ENCODE measurements around the gene RGR.

The RGR gene

GRCh38 chr10:84257343-84258020 lies 12.6 kb downstream of the RGR start:
- Histone ChIP-seq H2AFZ (ENCODE audit: low read depth) (no peak overlapping the region), H4K20me1 (ENCODE audit: insufficient read depth) (no peaks in the 10 kb centered on the region), H3K9ac (no peak overlapping the region), H3K4me2 (no peak overlapping the region), H3K27ac (no peak overlapping the region), H3K4me1 (ENCODE audit: low read depth, poor library complexity, severe bottlenecking) (no peaks in the 10 kb centered on the region), H3K4me3 (IDR thresholded peaks at IDR 0.05; ENCODE audit: insufficient read depth, low read depth, low read length) (no peak overlapping the region), H3K36me3 (ENCODE audit: insufficient read depth) (no peaks in the 10 kb centered on the region), H3K79me2 (ENCODE audit: insufficient read depth, low read depth) (no peaks in the 10 kb centered on the region), H3K27me3 (ENCODE audit: insufficient read depth, low read depth) (no peaks in the 10 kb centered on the region)
- TF ChIP-seq CTCF (conservative IDR thresholded peaks at IDR 0.05; ENCODE audit: low read depth, low read length) = no peak

GRCh38 chr10:84258034-84258695 lies 13.3 kb downstream of the RGR start:
- Histone ChIP-seq H3K4me2 (no peak overlapping the region), H4K20me1 (ENCODE audit: insufficient read depth) (no peaks in the 10 kb centered on the region), H3K4me1 (ENCODE audit: low read depth, poor library complexity, severe bottlenecking) (no peaks in the 10 kb centered on the region), H3K9ac (no peak overlapping the region), H3K27ac (no peak overlapping the region), H3K4me3 (IDR thresholded peaks at IDR 0.05; ENCODE audit: insufficient read depth, low read depth, low read length) (no peak overlapping the region), H3K36me3 (ENCODE audit: insufficient read depth) (no peaks in the 10 kb centered on the region), H2AFZ (ENCODE audit: low read depth) (no peak overlapping the region), H3K27me3 (ENCODE audit: insufficient read depth, low read depth) (no peaks in the 10 kb centered on the region), H3K79me2 (ENCODE audit: insufficient read depth, low read depth) (no peaks in the 10 kb centered on the region)
- no peak for TF ChIP-seq CTCF (conservative IDR thresholded peaks at IDR 0.05; ENCODE audit: low read depth, low read length)

GRCh38 chr10:84261236-84261915 lies 16.5 kb downstream of the RGR start:
- H4K20me1 ChIP-seq (ENCODE audit: insufficient read depth) = no peaks in the 10 kb centered on the region
- H3K36me3 ChIP-seq (ENCODE audit: insufficient read depth) = no peaks in the 10 kb centered on the region
- H3K4me3 ChIP-seq (IDR thresholded peaks at IDR 0.05; ENCODE audit: insufficient read depth, low read depth, low read length) = no peak overlapping the region
- H3K27me3 ChIP-seq (ENCODE audit: insufficient read depth, low read depth) = no peaks in the 10 kb centered on the region
- H3K79me2 ChIP-seq (ENCODE audit: insufficient read depth, low read depth) = no peaks in the 10 kb centered on the region
- no peak for TF ChIP-seq CTCF (conservative IDR thresholded peaks at IDR 0.05; ENCODE audit: low read depth, low read length)
- no peak overlapping the region for H3K9ac ChIP-seq
- no peak overlapping the region for H3K4me2 ChIP-seq
- no peak overlapping the region for H2AFZ ChIP-seq (ENCODE audit: low read depth)
- H3K4me1 ChIP-seq (ENCODE audit: low read depth, poor library complexity, severe bottlenecking) = no peaks in the 10 kb centered on the region
- H3K27ac ChIP-seq = no peak overlapping the region

GRCh38 chr10:84262190-84262956 lies 17.5 kb downstream of the RGR start:
- no peaks in the 10 kb centered on the region for H3K79me2 ChIP-seq (ENCODE audit: insufficient read depth, low read depth)
- H3K4me2 ChIP-seq = no peak overlapping the region
- no peak overlapping the region for H2AFZ ChIP-seq (ENCODE audit: low read depth)
- H3K4me3 ChIP-seq (IDR thresholded peaks at IDR 0.05; ENCODE audit: insufficient read depth, low read depth, low read length) = no peak overlapping the region
- H3K27ac ChIP-seq = no peak overlapping the region
- no peak for TF ChIP-seq CTCF (conservative IDR thresholded peaks at IDR 0.05; ENCODE audit: low read depth, low read length)
- H3K27me3 ChIP-seq (ENCODE audit: insufficient read depth, low read depth) = no peaks in the 10 kb centered on the region
- no peaks in the 10 kb centered on the region for H4K20me1 ChIP-seq (ENCODE audit: insufficient read depth)
- H3K4me1 ChIP-seq (ENCODE audit: low read depth, poor library complexity, severe bottlenecking) = no peaks in the 10 kb centered on the region
- no peaks in the 10 kb centered on the region for H3K36me3 ChIP-seq (ENCODE audit: insufficient read depth)
- H3K9ac ChIP-seq = no peak overlapping the region
